HUDEP-2 (cell line): ENCODE measurements around the gene SAXO1.
"Not testable (repeated sequence)": the region's sequence is repeated elsewhere in the genome, so short reads cannot be mapped to it uniquely, and the experiment has no call there.

ENCODE experiments used
- DNase-seq, 76 experiments: peaks; one replicate each; lab custom pipeline; 2025; ENCODE audit not compliant: unreplicated experiment in 76 of 76; lab: John Stamatoyannopoulos, UW

The SAXO1 gene, protein sequence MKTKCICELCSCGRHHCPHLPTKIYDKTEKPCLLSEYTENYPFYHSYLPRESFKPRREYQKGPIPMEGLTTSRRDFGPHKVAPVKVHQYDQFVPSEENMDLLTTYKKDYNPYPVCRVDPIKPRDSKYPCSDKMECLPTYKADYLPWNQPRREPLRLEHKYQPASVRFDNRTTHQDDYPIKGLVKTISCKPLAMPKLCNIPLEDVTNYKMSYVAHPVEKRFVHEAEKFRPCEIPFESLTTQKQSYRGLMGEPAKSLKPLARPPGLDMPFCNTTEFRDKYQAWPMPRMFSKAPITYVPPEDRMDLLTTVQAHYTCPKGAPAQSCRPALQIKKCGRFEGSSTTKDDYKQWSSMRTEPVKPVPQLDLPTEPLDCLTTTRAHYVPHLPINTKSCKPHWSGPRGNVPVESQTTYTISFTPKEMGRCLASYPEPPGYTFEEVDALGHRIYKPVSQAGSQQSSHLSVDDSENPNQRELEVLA

GRCh38 chr9:19033015-19033414 lies at the start of gene SAXO1:
Gene SAXO1 (minus strand): TSS chr9:19033209. CDS start chr9:19032908, 301 bp downstream.
- DNase-seq = no peak

DNA sequence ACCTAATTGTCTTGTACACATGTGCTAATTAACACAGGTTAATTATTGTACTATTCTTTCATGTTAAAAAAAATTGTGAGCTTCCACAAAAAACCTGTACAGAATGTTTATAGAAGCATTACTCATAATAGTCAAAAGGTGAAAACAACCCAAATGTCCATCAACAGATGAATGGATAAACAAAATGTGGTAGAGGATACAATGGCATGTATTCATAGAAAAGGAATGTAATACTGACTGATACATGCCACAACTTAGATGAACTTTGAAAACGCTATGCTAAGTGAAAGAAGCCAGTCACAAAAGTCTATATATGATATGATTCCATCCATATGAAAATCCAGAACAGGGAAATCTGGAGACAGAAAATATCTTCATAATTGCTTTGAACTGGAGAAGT lies 41.8 kb upstream of the SAXO1 start:
- DNase-seq = no peak

- DNase-seq = no peak
These were observed 41.2 kb upstream of the SAXO1 start for GRCh38 chr9:19074229-19074628.

- DNase-seq = no peak
These were observed 24.0 kb upstream of the SAXO1 start for GRCh38 chr9:19057033-19057432.

- DNase-seq = peak in 1 of 76 experiments; percentile 35
These were observed 17.9 kb upstream of the SAXO1 start for GRCh38 chr9:19050637-19051591.

- DNase-seq = peak in 9 of 76 experiments; percentile 8 to 39 (median 26)
These were observed 17.1 kb upstream of the SAXO1 start for GRCh38 chr9:19049917-19050636.

DNA sequence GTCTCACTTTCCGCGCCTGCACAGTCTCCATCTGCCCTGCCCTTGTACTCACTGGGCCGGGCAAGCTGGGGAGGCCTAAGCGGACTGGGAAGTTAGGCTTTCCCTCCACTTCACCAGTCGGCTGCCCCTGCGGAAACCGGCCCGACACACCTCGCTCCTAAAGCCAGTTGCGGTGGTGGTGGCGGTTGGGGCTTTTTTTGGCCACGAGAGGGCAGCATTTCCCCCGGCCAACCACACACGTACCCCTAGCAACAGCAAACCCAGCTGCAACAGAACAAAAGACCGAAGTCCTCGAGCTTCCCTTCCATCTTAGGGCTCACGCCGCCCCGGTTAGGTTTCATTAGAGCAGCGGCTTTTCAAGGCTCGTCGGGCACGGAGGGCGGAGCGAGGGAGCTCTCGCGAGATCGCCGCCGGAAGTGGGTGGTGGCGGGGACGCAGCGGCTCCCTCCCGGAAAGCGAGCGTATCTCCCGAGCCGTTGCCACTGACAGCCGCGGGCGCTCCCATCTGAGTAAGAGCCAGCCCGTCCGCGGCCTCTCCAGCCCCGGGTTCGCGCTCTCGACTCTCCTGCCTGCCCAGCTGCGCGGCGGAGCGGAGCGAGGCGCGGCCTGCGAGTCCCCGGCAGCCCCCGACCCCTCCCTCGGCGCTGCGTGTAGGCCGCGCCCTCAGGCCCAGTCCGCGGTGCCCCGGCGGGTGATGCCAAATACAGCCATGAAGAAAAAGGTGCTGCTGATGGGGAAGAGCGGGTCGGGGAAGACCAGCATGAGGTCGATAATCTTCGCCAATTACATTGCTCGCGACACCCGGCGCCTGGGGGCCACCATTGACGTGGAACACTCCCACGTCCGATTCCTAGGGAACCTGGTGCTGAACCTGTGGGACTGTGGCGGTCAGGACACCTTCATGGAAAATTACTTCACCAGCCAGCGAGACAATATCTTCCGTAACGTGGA lies 16.2 kb upstream of the SAXO1 start, which contains the start of gene RRAGA:
Gene RRAGA (plus strand): TSS at position 462 of the 951 bp plus-strand sequence. CDS start 233 bp downstream, at position 695.
- peak; percentile 45 to 95 (median 90) for DNase-seq

DNA sequence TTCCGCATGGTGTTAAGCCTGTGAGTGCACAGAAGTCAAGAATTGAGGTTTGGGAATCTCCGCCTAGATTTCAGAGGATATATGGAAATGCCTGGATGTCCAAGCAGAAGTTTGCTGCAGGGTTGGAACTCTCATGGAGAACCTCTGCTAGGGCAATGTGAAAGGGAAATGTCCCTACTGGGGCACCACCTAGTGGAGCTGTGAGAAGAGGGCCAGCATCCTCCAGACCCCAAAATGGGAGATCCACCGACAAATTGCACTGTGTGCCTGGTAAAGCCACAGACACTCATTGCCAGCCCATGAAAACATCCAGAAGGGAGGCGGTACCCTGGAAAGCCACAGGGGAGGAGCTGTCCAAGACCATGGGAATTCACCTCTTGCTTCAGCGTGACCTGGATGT lies 3.6 kb upstream of the SAXO1 start:
- no peak for DNase-seq

GRCh38 chr9:19032406-19032805 lies 603 bp downstream of the SAXO1 start:
- no peak for DNase-seq

DNA sequence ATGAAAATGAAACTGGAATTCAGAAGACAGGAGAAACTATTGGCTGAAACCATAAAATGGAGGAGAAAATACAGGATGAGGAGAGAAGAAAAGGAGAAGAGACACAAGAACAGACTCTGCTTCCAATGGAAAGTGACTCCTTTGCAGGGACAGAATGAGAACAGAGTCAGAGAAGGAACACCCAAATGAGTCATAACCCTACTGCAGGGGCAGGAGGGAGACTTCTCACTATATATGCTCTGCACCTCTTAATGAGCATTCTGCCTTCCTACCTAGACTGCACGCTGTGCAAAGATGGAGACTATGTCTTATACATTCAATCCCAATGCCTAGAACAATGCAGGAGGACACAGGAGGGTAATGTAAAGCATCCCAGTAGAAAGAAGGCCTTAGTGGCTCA lies 2.1 kb downstream of the SAXO1 start:
- DNase-seq = no peak

DNA sequence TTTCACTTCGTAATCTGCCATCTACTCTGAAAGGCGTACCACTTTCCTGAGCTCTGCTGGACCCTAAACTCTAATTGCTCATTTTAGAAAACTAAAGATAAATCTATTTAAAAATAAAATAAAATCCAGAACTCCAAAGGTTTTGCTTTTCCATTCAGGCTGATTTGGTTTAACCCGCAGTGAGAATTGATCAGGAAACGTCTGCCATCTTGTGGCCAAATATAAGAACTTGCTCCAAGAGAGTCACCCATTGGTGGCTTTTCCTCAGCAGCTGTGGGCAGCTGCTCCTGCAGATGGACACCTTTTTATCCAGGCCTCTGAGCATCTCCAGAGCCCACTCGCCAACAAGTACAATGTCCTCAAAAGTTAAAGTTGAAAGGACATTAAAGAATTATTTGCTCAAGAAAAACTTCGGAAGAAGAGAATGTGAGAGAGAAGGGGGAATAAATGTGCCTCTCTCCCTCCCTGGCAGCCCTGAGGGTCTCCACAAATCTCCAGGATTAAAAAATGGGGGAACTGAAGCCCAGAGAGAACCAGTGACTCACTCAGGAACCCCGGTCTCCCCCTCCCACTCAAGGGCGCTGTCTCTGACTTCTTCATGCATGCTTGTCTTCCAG lies 4.1 kb downstream of the SAXO1 start:
- DNase-seq = peak in 29 of 76 experiments; percentile 2 to 57 (median 26)

- DNase-seq = no peak
These were observed 5.2 kb downstream of the SAXO1 start for GRCh38 chr9:19027825-19028224.

- DNase-seq = no peak
These were observed 6.6 kb downstream of the SAXO1 start for GRCh38 chr9:19026375-19026774.

GRCh38 chr9:19023078-19023477 lies 9.9 kb downstream of the SAXO1 start:
- DNase-seq = no peak

- no peak for DNase-seq
These were observed 10.8 kb downstream of the SAXO1 start for GRCh38 chr9:19022206-19022605.

DNA sequence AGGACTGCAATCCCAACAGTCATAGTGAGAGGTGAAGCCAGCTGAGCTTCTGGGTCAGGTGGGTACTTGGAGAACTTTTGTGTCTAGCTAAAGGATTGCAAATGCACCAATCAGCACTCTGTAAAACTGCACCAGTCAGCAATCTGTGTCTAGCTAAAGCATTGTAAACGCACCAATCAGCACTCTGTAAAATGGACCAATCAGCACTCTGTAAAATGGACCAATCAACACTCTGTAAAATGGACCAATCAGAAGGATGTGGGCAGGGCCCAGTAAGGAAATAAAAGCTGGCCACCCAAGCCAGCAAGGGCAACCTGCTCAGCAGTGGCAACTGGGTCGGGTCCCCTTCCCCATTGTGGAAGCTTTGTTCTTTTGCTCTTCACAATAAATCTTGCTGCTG lies 11.4 kb downstream of the SAXO1 start:
- DNase-seq = not testable (repeated sequence)

DNA sequence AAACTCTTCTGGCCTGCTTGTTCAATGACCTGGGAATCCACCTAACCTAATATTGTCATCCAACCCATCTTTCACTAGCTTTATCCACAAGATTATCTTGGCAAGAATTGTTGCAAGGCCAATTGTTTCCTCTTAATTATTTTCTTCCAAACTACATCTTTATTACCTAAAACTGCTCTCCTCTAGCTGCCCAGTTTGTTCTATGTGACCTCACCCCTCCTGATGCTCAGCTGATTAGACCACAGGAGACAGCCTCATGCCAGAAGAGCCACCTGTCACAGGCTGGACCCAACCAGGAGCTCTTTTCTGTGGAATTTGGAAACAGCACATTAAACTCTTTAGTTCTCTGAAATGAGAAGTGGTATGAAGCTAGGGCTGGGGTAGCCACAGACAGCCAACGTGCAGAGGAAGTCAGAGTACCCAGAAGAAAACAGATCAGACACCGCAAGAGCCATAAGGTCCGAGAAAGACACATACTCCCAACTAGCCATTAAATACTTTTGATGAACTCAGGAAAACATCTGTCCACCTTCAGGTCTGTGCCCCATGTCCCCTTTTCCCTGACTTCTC lies 12.0 kb downstream of the SAXO1 start:
- DNase-seq = no peak

DNA sequence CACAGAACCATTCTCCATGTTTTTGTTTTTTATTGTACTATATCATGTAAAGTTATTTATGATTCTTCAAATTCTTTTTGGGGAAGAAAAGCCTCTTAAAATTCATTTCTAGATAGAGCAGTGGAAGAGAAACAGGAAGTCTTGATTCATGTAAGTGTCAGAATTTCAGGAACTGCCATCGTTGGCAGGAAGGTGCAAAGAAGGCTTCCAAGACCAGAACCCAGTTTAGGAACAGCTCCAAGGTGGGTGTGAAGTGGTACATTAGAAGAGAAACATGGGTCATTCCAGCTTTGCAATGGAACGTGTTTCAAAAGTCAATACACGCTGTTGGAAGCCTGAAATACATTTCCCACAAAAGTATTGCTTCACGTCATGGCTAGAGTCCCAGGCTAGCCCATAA lies 14.8 kb downstream of the SAXO1 start:
- no peak for DNase-seq
